ENCODE data around the gene PTPN13.

The PTPN13 gene

DNA sequence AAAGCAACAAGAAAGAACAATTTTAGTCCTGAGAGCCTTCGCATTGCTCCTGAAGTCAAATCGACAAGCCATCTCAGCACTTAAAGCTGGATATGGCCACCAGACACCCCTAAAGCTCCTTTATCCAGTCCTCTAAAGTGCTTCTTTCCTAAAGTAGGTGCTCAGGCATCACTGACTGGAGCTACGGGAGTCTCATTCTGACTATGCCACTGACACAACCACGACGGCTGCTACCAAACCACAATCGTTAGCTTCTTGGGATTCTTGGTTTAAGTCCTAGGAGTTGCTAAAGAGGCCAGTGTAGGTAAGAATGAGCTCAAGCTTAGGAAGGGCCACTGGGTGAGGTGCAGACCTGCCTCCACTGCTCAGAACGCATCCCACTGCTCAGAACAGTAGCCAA is 254.0 kb downstream of the PTPN13 start:
- Histone ChIP-seq H3K9ac (ENCODE audit: low read depth, low read length) (no peak overlapping the region), H3K9me3 (ENCODE audit: insufficient read depth, low read depth, low read length) (no peaks in the 10 kb centered on the region), H3K27me3 (ENCODE audit: insufficient read depth, low read length) (no peaks in the 10 kb centered on the region), H3K4me1 (ENCODE audit: insufficient read depth, low read length) (peaks cover 6% of the 10 kb centered on the region; the same call in 1 of the 2 replicates), H3K36me3 (ENCODE audit: insufficient read depth, low read depth, low read length) (no peaks in the 10 kb centered on the region), H3K4me3 (ENCODE audit: low read length) (no peak overlapping the region), H3K27ac (ENCODE audit: low read length) (no peak overlapping the region)

DNA sequence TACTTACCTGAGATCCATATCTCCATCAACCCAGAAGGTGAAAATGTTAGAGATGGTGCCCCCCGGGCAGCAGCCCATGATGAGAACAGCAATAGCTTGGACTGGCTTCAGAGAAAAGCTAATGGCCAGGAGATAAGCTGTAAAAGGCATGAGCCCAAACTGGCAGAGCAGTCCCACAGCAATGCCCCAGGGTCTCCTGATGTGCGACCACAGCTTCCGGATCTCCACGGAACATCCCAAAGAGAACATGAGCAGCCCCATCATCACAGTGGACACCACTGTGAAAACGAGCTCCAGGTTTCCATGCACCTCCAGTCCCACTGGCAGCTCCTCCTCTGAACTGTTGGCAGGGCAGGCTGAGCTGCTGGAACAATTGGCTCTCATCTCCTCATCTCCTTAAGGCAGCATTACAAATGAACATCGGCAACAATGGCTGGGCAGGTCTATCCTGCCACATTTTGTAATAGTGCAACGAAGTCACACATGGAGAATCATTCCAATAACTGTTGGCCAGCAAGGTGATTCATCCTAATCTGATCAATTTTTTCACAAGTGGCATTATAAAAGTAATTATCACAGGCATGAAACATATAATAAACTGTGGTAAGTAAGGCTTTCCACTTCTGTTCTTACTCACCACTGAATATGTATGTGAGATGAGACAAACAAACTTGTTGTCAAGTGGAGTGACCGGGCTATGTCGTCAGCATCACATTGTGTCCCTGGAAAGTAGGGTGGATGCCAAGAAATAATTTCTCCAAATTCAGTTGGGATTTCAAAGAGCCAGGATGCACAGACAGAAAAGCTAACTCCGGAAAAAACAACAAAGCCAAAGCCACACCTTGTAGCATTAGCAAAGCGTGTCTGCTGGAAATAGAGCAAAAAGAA is 254.9 kb downstream of the PTPN13 start, which contains the start of gene SLC10A6:
Gene SLC10A6, minus strand, starts transcription at position 653 of the 888 bp plus-strand sequence. Its CDS starts 269 bp downstream, at position 384.
- H3K36me3 ChIP-seq (ENCODE audit: insufficient read depth, low read depth, low read length) = no peaks in the 10 kb centered on the region
- H3K4me3 ChIP-seq (ENCODE audit: low read length) = no peak within 1 kb of the TSS
- peaks cover 6% of the 10 kb centered on the region; the same call in 1 of the 2 replicates for H3K4me1 ChIP-seq (ENCODE audit: insufficient read depth, low read length)
- H3K9ac ChIP-seq (ENCODE audit: low read depth, low read length) = no peak within 1 kb of the TSS
- H3K9me3 ChIP-seq (ENCODE audit: insufficient read depth, low read depth, low read length) = no peaks in the 10 kb centered on the region
- H3K27ac ChIP-seq (ENCODE audit: low read length) = no peak within 1 kb of the TSS
- no peaks in the 10 kb centered on the region for H3K27me3 ChIP-seq (ENCODE audit: insufficient read depth, low read length)

DNA sequence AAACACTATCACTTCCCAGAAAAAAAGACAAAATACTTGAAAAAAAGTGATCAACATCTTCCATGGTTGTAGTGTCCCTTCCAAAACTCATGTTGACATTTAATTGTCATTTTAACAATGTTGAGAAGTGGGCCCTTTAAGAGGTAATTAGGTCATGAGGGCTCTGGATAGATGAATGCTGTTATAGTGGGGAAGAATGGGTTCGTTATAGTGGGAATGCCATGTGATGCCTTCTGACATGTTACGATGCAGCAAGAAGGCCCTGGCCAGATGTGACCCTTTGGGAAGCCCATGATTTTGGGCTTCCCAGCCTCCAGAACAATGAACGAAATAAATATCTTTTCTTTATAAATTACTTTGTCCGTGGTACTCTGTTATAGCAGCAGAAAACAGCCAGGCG is 259.1 kb downstream of the PTPN13 start:
- Histone ChIP-seq H3K4me3 (ENCODE audit: low read length) (no peak overlapping the region), H3K27me3 (ENCODE audit: insufficient read depth, low read length) (peaks cover 26% of the 10 kb centered on the region), H3K36me3 (ENCODE audit: insufficient read depth, low read depth, low read length) (no peaks in the 10 kb centered on the region), H3K4me1 (ENCODE audit: insufficient read depth, low read length) (peaks cover 8% of the 10 kb centered on the region; the same call in 1 of the 2 replicates), H3K9me3 (ENCODE audit: insufficient read depth, low read depth, low read length) (no peaks in the 10 kb centered on the region), H3K9ac (ENCODE audit: low read depth, low read length) (no peak overlapping the region), H3K27ac (ENCODE audit: low read length) (no peak overlapping the region)

DNA sequence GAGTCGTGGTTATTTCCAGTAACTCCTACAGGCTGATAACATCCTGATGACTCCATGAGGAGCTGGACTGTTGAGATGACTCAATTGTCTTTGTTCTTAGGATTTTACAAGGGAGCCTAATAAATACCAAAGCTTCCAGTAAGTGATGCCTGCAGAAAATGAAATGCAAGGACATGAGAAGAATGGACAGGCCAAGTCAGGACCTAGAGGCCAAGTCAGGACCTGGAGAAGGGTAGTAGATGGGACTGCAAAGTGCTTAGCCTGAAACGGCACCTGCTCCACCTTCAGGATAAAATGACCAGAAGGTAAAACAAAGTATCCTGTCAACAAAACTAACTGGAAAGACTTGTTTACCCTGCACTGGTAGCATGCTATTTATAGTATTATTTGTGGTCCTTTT is 261.5 kb downstream of the PTPN13 start:
- Histone ChIP-seq H3K36me3 (ENCODE audit: insufficient read depth, low read depth, low read length) (no peaks in the 10 kb centered on the region), H3K4me1 (ENCODE audit: insufficient read depth, low read length) (peaks cover 8% of the 10 kb centered on the region; the same call in 1 of the 2 replicates), H3K4me3 (ENCODE audit: low read length) (no peak overlapping the region), H3K9me3 (ENCODE audit: insufficient read depth, low read depth, low read length) (no peaks in the 10 kb centered on the region), H3K9ac (ENCODE audit: low read depth, low read length) (no peak overlapping the region), H3K27me3 (ENCODE audit: insufficient read depth, low read length) (peaks cover 49% of the 10 kb centered on the region), H3K27ac (ENCODE audit: low read length) (no peak overlapping the region)

DNA sequence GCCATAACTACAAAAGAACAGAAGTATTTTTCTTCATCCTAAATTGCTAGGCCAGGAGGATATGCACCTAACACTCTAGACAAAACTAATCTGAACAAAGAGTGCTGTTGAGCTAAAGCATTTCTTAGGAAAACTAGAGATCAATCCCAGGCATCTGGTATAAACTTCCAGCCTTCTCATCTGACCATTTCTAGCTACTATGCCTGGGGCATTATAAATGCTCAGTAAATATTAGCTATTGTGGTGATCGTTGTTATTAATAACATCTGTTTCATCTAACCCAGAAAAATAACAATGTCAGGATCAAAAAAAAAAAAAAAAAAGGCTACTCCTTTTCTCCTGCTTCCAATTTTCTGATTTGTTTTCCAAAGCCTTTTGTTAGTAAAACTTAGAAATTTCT is 262.8 kb downstream of the PTPN13 start:
- no peak overlapping the region for H3K4me3 ChIP-seq (ENCODE audit: low read length)
- H3K4me1 ChIP-seq (ENCODE audit: insufficient read depth, low read length) = peaks cover 8% of the 10 kb centered on the region; the same call in 1 of the 2 replicates
- H3K9ac ChIP-seq (ENCODE audit: low read depth, low read length) = no peak overlapping the region
- no peak overlapping the region for H3K27ac ChIP-seq (ENCODE audit: low read length)
- H3K36me3 ChIP-seq (ENCODE audit: insufficient read depth, low read depth, low read length) = no peaks in the 10 kb centered on the region
- no peaks in the 10 kb centered on the region for H3K9me3 ChIP-seq (ENCODE audit: insufficient read depth, low read depth, low read length)
- H3K27me3 ChIP-seq (ENCODE audit: insufficient read depth, low read length) = peaks cover 52% of the 10 kb centered on the region

DNA sequence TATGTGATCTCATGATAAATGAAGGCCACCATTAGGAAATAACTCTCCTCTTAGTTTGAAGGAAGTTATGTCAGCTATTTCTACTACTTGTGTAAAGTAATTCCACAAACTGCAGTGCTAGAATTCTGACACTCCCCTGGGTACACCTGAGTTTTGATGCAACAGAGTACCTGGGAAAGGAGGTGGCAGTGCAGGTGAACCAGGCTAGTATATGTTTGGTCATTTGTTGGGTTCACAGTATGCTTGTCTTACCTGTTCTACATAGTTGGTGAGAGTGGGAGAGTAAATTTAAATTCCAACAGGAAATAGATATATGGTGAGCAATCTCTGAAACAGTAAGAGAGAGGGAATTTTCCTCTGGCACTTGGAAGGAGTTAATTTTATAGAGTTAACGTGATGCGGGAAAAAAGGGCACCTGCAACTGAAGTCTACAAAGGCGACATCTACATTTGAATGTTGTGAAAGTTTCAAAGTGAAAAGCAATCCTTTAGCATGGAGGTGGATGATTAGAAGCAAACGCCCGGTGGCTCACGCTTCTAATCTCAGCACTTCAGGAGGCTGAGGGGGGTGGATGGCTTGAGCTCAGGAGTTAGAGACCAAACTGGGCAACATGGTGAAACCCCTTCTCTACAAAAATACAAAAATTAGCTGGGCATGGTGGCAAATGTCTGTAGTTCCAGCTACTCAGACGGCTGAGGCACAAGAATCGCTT is 263.4 kb downstream of the PTPN13 start:
- H3K27me3 ChIP-seq (ENCODE audit: insufficient read depth, low read length) = peaks cover 52% of the 10 kb centered on the region
- no peak overlapping the region; the same call in 1 of the 2 replicates for H3K4me3 ChIP-seq (ENCODE audit: low read length)
- no peaks in the 10 kb centered on the region for H3K36me3 ChIP-seq (ENCODE audit: insufficient read depth, low read depth, low read length)
- H3K9me3 ChIP-seq (ENCODE audit: insufficient read depth, low read depth, low read length) = no peaks in the 10 kb centered on the region
- H3K9ac ChIP-seq (ENCODE audit: low read depth, low read length) = no peak overlapping the region
- H3K27ac ChIP-seq (ENCODE audit: low read length) = no peak overlapping the region
- peaks cover 8% of the 10 kb centered on the region; the same call in 1 of the 2 replicates for H3K4me1 ChIP-seq (ENCODE audit: insufficient read depth, low read length)
